Esophagus muscularis mucosa (tissue), 3 donors: ENCODE data around the gene RNU6-8.

Source experiments
- CTCF ChIP-seq, 3 experiments: fragments of 200-600 bp in 2 of 3; fragments of 450-650 bp in 1 of 3; sonication (generic) in 2 of 3; IDR thresholded peaks; one replicate each; pipeline ENCODE4 v1.5.1; 2017 to 2019; ENCODE audit warnings: antibody characterized with exemption in 3 of 3, mild to moderate bottlenecking in 2 of 3, moderate library complexity in 1 of 3
- POLR2A ChIP-seq: fragments of 450-650 bp; IDR thresholded peaks from one replicate; pipeline ENCODE4 v1.6.1; 2017; ENCODE audit warnings: antibody characterized with exemption, moderate library complexity, mild to moderate bottlenecking, low read depth

DNA sequence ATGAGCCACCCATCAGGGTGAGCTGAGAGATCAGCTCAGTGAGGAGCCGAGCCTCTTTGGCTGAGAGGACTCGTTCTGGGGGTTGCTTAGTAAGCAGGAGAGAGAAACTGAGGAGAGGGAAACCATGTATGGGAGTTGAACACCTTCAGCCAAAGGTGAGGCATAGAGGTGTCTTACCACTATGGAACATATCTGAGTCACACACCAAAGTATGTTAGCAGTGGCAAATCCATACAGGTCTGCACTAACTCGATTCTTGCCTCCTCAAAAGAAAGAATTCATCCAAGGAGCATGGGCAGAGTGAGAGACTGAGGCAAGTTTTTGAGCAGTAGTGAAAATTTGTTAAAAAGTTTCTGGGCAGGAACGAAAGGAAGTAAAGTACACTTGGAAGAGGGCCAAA, 46.7 kb upstream of the RNU6-8 start:
- TF ChIP-seq CTCF (IDR thresholded peaks at IDR 0.05) (no peak), POLR2A (no peak)
